HCT116 (cell line): ENCODE results near the gene ERBB4. TPM values are rescaled to one million over a fixed set of nuclear protein-coding genes. Genes with fewer than 3 reads are reported as not detected.

Experiments used
- ATAC-seq: fragments of 200-7000 bp; cut with Tn5 transposase; 2 replicates; pipeline ENCODE4 v1.9.1; 2020; ENCODE audit warnings: mild to moderate bottlenecking, moderate library complexity
- BruUV-seq: library from RNA; stranded (reverse); fragments of 400-500 nt; replicated peaks from 2 replicates; lab custom pipeline; 2021; lab: Mats Ljungman, UMichigan
- CTCF ChIA-PET: fragments of 300-600 bp; sonication (Branson Sonifier 250); formaldehyde crosslinking; loops from one replicate; lab custom pipeline; 2021; ENCODE audit warnings: antibody characterized with exemption; lab: Charles Lee
- POLR2A ChIA-PET: fragments of 300-600, 350-600 bp; sonication (Branson Sonifier 250); formaldehyde crosslinking; loops from one replicate; lab custom pipeline; 2021; ENCODE audit warnings: antibody characterized with exemption; lab: Charles Lee
- RAD21 ChIA-PET, 2 experiments: fragments of 300-600 bp; sonication (Branson Sonifier 250); formaldehyde crosslinking; loops; one replicate each; lab custom pipeline; 2023; ENCODE audit warnings: low total read pairs in 2 of 2; ENCODE audit not compliant: uncharacterized antibody in 2 of 2, unreplicated experiment in 2 of 2, low non-redundant PET in 1 of 2; lab: Charles Lee
- DNase-seq: peaks from one replicate; pipeline ENCODE4 v3.0.0-alpha.2; 2010; ENCODE audit warnings: low read depth, low spot score
- H2AFZ ChIP-seq: fragments of 200-600 bp; shearing (Covaris generic), sonication (generic); 2 replicates; pipeline ENCODE4 v1.6.1; 2017; ENCODE audit warnings: low read depth, mixed run types, mixed read lengths, antibody characterized with exemption, low read length; ENCODE audit not compliant: poor library complexity, severe bottlenecking
- H3K27ac ChIP-seq: 2 replicates; pipeline ENCODE4 v1.5.1; 2012; ENCODE audit warnings: low read depth, low read length
- H3K27me3 ChIP-seq: fragments of 200-600 bp; sonication (generic); 2 replicates; pipeline ENCODE4 v1.6.1; 2016; ENCODE audit warnings: mixed run types, low read length, mixed read lengths; ENCODE audit not compliant: insufficient read depth
- H3K36me3 ChIP-seq, 2 experiments: fragments of 200-500 bp in 1 of 2; fragments of 200-600 bp in 1 of 2; sonication (Bioruptor generic) in 1 of 2; sonication (generic) in 1 of 2; 2 replicates each; pipeline versions ENCODE4 v1.5.1 to v1.6.1; 2014 to 2016; ENCODE audit warnings: low read length in 2 of 2, inconsistent platforms in 1 of 2, mixed read lengths in 1 of 2, mixed run types in 1 of 2; ENCODE audit not compliant: insufficient read depth in 2 of 2, control insufficient read depth in 1 of 2
- H3K4me1 ChIP-seq, 2 experiments: fragments of 200-600 bp in 1 of 2; sonication (generic) in 1 of 2; 2 replicates each; pipeline versions ENCODE4 v1.5.1 to v1.6.1; 2012 to 2017; ENCODE audit warnings: low read length in 2 of 2, inconsistent platforms in 1 of 2, mild to moderate bottlenecking in 1 of 2, mixed read lengths in 1 of 2, mixed run types in 1 of 2, moderate library complexity in 1 of 2; ENCODE audit not compliant: insufficient read depth in 2 of 2, control insufficient read depth in 1 of 2
- H3K4me2 ChIP-seq: fragments of 200-600 bp; sonication (generic); 2 replicates; pipeline ENCODE4 v1.6.1; 2017; ENCODE audit warnings: mixed run types, low read length, mixed read lengths
- H3K4me3 ChIP-seq, 2 experiments: fragments of 200-600 bp in 1 of 2; sonication (generic) in 1 of 2; replicated peaks in 1 of 2; 2 replicates each; pipeline ENCODE4 v1.5.1; 2011 to 2016; ENCODE audit warnings: low read length in 2 of 2, control low read depth in 1 of 2, low read depth in 1 of 2, mild to moderate bottlenecking in 1 of 2, mixed read lengths in 1 of 2, mixed run types in 1 of 2
- H3K79me2 ChIP-seq: fragments of 200-600 bp; sonication (generic); 2 replicates; pipeline ENCODE4 v1.6.1; 2017; ENCODE audit warnings: mild to moderate bottlenecking, mixed run types, low read length, moderate library complexity, mixed read lengths; ENCODE audit not compliant: insufficient read depth
- H3K9ac ChIP-seq: fragments of 200-600 bp; sonication (generic); 2 replicates; pipeline ENCODE4 v1.6.1; 2016; ENCODE audit warnings: low read length, mixed read lengths
- H3K9me2 ChIP-seq: fragments of 200-600 bp; sonication (generic), shearing (Covaris generic); 2 replicates; pipeline ENCODE4 v1.6.1; 2017; ENCODE audit warnings: mixed run types, mild to moderate bottlenecking, moderate library complexity; ENCODE audit not compliant: insufficient read depth
- H3K9me3 ChIP-seq, 2 experiments: fragments of 200-500 bp in 1 of 2; fragments of 200-600 bp in 1 of 2; sonication (Bioruptor generic) in 1 of 2; sonication (generic) in 1 of 2; 2 replicates each; pipeline ENCODE4 v1.6.1; 2014 to 2017; ENCODE audit warnings: low read length in 2 of 2, mixed read lengths in 2 of 2, inconsistent platforms in 1 of 2, low read depth in 1 of 2, mild to moderate bottlenecking in 1 of 2, mixed run types in 1 of 2, moderate library complexity in 1 of 2; ENCODE audit not compliant: control insufficient read depth in 1 of 2, insufficient read depth in 1 of 2
- H4K20me1 ChIP-seq: fragments of 200-600 bp; sonication (generic), shearing (Covaris generic); 2 replicates; pipeline ENCODE4 v1.6.1; 2017; ENCODE audit warnings: mixed run types, mild to moderate bottlenecking, moderate library complexity; ENCODE audit not compliant: insufficient read depth
- CEBPB ChIP-seq: IDR thresholded peaks from 2 replicates; pipeline ENCODE4 v1.6.1; 2012; ENCODE audit warnings: low read depth
- EGR1 ChIP-seq: IDR thresholded peaks from 2 replicates; pipeline ENCODE4 v1.6.1; 2012; ENCODE audit warnings: low read depth
- MAX ChIP-seq: IDR thresholded peaks from 2 replicates; pipeline ENCODE4 v1.6.1; 2012
- REST ChIP-seq: IDR thresholded peaks from 2 replicates; pipeline ENCODE4 v1.6.1; 2012; ENCODE audit warnings: low read depth
- SP1 ChIP-seq: IDR thresholded peaks from 2 replicates; pipeline ENCODE4 v1.6.1; 2012; ENCODE audit warnings: low read depth
- SRF ChIP-seq: IDR thresholded peaks from 2 replicates; pipeline ENCODE4 v1.6.1; 2012; ENCODE audit warnings: low read depth
- YY1 ChIP-seq: IDR thresholded peaks from 2 replicates; pipeline ENCODE4 v1.6.1; 2011; ENCODE audit warnings: low read length, low read depth, moderate library complexity, mild to moderate bottlenecking; ENCODE audit not compliant: insufficient replicate concordance; ENCODE audit errors: extremely low read depth
- intact Hi-C: fragments of 100-400 bp; cut with micrococcal nuclease; formaldehyde crosslinking; loops from 2 replicates; pipeline ENCODE4 v1.10.0; 2022
- total RNA-seq: library from RNA; stranded (reverse); gene quantifications from one replicate; pipeline ENCODE4 v1.2.1, GENCODE V29; 2021; ENCODE audit not compliant: unreplicated experiment
- TF ChIP-seq, protein P1 (sequence below), 3 experiments: fragments of 200-600 bp in 1 of 3; sonication (generic) in 1 of 3; IDR thresholded peaks in 2 of 3; conservative IDR thresholded peaks in 1 of 3; 2 replicates each; pipeline ENCODE4 v1.5.1; 2012 to 2017; ENCODE audit warnings: low read depth in 2 of 3, low read length in 2 of 3, antibody characterized with exemption in 1 of 3, borderline replicate concordance in 1 of 3, control low read depth in 1 of 3, mild to moderate bottlenecking in 1 of 3, mixed read lengths in 1 of 3, mixed run types in 1 of 3, moderate library complexity in 1 of 3; ENCODE audit not compliant: insufficient read depth in 1 of 3
- TF ChIP-seq, protein P2 (sequence below): IDR thresholded peaks from 2 replicates; pipeline ENCODE4 v1.6.1; 2011; ENCODE audit warnings: mild to moderate bottlenecking, low read length, moderate library complexity; ENCODE audit not compliant: insufficient replicate concordance; ENCODE audit errors: extremely low read depth

Gene ERBB4
- total RNA-seq, 1 experiment from 2014 or later = 0.10 TPM

- RAD21 ChIA-PET = no interaction called here
- Histone ChIP-seq H4K20me1 (no peaks in the 10 kb centered on the region), H2AFZ (no peak overlapping the region), H3K79me2 (no peaks in the 10 kb centered on the region), H3K4me3 (no peak overlapping the region), H3K4me1 (no peaks in the 10 kb centered on the region), H3K27me3 (no peaks in the 10 kb centered on the region), H3K27ac (no peak overlapping the region), H3K36me3 (no peaks in the 10 kb centered on the region), H3K9me3 (no peaks in the 10 kb centered on the region), H3K4me2 (no peak overlapping the region), H3K9ac (no peak overlapping the region), H3K9me2 (no peaks in the 10 kb centered on the region)
- POLR2A ChIA-PET = no interaction called here
- ATAC-seq (no peak), DNase-seq (no peak)
- BruUV-seq = no TSS peak
- CTCF ChIA-PET = no interaction called here
- intact Hi-C loops = no loop called here
- TF ChIP-seq SP1 (no peak), SRF (no peak), MAX (no peak), REST (no peak), CEBPB (no peak), YY1 (no peak), EGR1 (no peak)
- TF ChIP-seq, protein P1, sequence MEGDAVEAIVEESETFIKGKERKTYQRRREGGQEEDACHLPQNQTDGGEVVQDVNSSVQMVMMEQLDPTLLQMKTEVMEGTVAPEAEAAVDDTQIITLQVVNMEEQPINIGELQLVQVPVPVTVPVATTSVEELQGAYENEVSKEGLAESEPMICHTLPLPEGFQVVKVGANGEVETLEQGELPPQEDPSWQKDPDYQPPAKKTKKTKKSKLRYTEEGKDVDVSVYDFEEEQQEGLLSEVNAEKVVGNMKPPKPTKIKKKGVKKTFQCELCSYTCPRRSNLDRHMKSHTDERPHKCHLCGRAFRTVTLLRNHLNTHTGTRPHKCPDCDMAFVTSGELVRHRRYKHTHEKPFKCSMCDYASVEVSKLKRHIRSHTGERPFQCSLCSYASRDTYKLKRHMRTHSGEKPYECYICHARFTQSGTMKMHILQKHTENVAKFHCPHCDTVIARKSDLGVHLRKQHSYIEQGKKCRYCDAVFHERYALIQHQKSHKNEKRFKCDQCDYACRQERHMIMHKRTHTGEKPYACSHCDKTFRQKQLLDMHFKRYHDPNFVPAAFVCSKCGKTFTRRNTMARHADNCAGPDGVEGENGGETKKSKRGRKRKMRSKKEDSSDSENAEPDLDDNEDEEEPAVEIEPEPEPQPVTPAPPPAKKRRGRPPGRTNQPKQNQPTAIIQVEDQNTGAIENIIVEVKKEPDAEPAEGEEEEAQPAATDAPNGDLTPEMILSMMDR (IDR thresholded peaks at IDR 0.05 in 2 of 3, conservative IDR thresholded peaks at IDR 0.05 in 1 of 3; ENCODE audit: borderline replicate concordance in 1 of 3, insufficient read depth in 1 of 3, low read depth in 2 of 3, low read length in 2 of 3) = no peak
- TF ChIP-seq, protein P2, sequence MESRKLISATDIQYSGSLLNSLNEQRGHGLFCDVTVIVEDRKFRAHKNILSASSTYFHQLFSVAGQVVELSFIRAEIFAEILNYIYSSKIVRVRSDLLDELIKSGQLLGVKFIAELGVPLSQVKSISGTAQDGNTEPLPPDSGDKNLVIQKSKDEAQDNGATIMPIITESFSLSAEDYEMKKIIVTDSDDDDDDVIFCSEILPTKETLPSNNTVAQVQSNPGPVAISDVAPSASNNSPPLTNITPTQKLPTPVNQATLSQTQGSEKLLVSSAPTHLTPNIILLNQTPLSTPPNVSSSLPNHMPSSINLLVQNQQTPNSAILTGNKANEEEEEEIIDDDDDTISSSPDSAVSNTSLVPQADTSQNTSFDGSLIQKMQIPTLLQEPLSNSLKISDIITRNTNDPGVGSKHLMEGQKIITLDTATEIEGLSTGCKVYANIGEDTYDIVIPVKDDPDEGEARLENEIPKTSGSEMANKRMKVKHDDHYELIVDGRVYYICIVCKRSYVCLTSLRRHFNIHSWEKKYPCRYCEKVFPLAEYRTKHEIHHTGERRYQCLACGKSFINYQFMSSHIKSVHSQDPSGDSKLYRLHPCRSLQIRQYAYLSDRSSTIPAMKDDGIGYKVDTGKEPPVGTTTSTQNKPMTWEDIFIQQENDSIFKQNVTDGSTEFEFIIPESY = no peak
Observed at GRCh38 chr2:211344289-211344688, 1194.3 kb downstream of the ERBB4 start.
